NCI-H748 (cell line): ENCODE measurements around the gene RASSF5.
A peak's percentile ranks its signal among the peaks of the same experiment; 100 is the strongest.

Source experiments
- DNase-seq: peaks from one replicate; lab custom pipeline; 2025; ENCODE audit not compliant: unreplicated experiment; lab: John Stamatoyannopoulos, UW

The RASSF5 gene

DNA sequence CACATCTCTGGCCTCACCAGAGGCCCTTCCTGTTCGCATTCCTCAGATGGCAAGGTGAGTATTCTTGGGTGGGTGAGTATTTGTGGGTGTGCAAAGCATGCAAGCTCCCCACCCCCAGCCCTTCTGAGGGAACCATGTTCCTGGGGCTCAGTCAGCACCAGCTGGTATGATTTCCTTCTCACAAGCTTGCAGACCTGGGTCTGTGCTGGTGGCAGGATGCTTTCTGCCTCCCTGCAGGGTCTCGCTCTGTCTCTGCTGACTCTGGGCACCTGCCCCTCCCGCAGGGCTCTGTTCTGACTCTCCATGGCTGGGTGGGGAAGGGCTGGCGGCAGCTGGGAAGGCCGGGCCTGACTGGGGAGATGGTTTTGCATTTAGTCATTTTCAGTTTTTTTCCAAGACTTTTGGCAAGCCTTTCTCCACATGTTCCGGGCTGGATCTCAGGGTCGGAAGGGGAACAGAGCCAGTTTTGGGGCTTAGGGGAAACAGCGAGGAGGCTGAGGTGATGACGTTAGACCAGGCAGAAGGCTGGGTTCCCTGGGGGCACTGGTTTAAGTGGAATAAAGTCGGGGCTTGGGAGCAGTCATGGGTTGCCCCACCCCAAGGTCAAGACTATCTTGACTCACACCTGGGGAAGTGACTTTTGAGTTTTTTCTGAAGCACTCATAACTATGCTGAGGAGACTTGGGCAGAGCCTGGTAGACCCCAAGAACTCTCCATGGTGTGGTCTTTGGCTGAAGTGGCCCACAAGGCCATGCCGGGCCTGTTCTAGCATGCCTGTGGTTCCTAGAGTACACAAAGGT, 6.2 kb downstream of the RASSF5 start:
- no peak for DNase-seq

DNA sequence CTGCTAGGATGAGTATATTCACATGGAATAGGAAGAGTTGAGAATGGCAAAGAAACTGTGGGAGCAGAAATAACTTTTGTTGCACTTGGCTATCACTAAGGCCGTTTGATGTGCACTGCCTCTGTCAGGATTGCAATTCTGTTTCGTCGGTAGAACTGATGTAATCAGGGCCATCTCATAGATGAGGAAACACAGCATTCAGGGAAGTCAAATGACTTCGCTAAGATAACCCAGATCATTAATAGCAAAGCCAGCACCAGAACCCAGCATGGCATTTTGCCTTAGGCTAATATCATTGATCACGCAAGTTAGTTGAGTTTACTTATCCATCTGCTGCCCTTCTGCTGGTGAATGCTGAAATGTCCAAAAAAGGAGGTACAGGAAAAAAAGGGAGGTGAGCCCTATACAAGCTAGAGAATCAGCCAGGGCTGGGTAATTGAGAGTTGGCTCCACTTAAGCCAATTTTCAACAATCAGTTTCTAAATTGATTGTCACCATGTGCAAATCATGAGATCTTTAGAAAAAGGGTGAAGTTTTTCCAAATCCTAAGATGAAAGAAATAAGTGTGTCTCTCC, 7.6 kb downstream of the RASSF5 start:
- no peak for DNase-seq

DNA sequence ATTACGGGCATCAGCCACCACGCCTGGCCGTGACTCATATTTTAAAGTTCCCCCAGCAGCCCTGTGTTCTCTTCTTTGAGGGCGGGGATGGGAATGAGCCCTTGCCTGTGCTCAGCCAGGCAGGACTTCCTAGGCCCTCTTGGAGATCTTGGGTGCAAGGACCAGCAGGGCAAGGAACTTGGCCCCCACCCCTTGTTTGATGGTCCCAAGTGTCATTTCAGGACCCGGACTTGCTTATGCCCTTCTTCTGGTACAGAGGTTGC, 9.3 kb downstream of the RASSF5 start:
- no peak for DNase-seq

DNA sequence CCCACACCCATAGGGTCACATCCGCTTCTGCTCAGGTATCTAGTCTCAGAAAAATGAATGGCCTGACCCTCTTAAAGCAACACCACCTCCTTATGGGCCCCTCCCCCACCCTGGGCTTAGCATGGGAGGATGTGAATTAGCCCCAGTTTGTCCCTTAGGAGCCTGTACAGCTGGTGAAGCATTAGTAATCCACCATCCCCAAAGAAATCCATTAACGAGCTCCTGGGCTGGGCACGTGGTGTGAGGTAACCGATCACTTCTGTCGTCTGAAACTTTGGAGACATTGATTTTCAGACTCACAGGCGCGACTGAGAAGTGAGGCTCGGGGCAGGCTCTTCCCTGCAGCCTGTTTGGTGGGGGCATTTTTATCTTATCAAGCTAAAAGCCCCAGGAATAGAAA, 10.5 kb downstream of the RASSF5 start:
- DNase-seq: no peak

DNA sequence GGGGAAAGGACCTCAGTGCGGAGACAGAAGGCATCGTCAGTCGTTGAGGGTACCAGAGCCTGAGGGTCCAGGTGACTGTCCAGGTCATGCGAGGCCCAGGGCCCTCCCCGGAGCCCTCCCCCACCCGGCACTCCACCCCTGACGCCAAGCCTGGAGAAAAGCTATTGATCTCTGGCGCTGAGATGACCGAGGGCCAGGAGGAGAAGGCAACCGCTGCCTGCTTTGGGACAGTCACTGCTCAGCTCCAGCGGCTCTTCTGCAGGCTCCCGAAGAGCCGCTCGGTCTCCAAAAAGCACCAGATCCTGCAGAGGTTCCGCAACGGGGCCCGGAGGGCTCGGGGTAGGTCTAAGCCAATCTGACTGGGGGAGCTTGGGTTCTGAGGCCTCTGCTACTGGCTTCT, 10.9 kb downstream of the RASSF5 start:
- DNase-seq: no peak

DNA sequence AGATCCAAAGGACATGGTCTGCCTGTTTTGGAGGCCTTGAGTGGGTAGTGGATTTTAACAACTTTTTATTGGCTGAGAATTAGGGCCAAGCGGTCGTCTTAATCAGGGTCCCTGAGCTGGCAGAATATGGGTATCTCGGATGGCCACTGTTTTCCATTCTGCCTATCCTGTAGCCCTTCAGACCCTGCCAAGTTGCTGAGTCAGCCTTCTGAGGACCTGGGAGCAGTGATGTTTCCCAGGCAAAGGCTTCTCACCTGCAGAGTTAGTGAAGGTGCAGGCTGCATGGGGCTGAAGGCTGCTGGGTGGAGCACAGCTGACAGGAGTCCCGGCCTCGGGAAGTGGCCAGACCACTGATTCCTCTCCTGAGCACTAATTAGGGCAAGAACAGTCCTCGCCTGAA, 11.4 kb downstream of the RASSF5 start:
- no peak for DNase-seq

DNA sequence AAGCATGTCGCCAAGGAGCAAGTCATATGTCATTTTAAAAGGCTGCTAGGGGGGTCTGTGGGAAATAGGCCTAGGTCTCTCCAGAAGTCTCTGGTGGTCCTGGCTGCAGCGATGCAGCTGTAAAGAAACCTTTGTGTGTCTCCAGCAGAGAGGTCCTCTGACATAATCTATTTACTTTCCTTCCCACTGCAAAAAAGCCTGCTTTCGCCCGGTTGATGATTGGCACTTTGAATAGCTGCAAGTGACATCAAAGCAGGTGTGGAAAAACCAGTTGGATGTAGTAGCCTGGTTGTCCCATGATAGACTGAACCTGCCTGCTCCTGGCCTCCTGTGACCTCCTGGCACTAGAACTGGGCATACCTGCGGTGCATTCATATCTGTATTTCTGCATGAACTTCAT, 13.8 kb downstream of the RASSF5 start:
- DNase-seq: peak; percentile 75

DNA sequence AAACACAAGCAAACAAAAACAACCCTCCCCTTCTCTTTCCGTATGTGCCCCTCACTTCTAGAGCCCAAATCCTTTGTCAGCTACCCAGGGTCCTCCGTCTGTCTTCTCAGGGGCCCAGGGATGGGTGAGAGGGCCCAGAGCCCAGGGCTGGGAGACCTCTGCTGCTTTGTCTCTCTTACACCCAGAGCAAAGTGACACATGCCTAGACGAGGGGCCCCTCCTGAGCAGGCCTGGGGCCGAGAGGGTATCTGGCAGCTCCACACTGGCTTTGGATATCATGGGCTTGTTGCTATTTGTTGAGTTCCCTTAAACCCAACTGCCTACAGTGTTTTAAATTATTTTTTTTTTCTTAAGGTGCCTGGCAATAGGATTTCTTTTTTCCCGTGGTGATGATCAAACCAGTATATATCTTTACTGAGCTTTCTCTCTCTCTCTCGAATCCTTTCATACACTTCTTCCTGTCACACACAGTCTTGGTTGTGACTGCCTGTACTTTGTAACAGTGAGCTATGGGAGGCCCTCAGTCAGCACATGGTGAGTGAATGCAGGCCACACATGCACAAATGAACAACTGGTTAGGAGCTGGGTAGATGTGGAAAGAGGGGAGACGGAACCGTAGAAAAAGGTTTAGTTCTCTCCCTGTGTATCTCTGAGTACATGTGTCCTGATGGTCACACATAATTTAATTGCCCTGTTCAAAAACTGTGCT, 14.5 kb downstream of the RASSF5 start:
- no peak for DNase-seq

DNA sequence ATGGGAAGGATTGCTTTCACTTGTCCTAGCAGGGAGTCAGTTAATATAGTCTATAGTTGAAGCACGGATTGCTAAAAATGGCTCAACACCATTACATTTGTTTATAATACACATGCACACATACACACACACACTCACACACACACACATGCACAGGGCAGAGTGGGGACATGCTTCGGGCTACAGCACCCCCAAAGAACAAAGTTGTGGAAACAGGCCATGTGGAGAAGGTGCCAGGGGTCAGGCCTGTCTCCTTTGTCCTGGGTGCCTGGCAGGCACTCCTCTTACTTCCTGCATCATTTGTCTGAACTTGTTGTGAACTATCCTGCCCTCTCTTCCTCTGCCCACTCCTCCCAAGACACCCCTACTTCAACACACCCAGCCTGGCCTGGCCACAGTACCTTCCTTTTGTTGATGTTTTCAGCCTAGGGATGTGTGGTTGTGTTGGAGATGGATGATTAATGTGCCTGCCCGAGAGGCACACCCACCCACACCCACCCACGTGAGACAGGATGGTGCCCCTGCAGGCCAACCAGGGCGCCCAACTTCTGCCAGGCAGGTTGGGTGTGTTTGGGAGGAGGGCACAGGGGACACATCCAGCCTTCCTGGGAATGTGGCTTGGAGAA, 17.5 kb downstream of the RASSF5 start:
- DNase-seq: no peak

DNA sequence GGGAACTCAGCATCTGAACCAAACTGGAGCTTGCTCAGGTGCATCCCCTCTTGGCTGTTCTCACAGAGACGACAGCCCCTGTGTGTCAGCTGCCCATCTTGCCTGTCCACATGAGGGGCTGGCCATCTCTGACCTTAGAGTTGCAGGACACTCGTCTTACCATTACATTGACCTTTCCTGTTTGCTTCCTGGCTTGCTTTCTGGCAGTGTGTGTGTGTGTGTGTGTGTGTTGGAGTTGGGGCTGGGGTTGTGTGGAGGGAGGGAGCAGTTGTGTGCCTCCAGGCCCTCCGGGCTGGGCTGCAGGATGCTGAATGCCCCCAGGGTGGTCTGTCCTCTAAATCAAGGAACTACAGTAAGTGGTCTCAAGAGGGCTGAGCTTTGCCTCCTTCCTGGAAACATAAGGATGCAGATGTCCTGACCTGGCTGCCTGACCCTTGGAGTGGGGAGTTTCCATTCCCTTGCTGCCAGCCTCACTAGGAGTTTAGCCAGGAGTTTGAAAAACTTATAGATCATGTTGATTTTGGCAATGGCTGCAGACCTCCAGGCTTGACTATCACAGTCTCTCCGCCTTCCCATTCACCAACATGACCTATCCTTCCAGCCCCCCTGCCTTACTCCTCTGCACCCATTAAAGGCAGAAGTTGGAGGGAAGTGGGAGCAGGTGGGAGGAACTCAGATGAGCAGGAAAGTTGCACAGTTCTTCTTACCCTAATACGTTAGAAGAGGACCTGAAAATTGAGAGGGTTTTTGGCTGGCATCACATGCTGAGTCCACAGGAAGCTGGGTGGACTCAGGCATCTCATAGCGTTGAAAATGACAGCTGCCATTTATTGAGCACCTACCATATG, 19.0 kb downstream of the RASSF5 start:
- DNase-seq: no peak

DNA sequence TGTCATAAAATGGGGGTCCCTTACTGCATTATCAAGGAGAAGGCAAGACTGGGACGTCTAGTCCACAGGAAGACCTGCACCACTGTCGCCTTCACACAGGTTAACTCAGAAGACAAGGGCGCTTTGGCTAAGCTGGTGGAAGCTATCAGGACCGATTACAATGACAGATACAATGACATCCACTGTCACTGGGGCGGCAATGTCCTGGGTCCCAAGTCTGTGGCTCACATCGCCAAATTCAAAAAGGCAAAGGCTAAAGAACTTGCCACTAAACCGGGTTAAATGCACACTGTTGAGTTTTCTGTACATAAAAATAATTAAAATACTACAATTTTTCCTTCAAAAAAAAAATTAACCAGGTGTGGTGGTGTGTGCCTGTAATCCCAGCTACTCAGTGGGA, 22.1 kb downstream of the RASSF5 start:
- DNase-seq: no peak

DNA sequence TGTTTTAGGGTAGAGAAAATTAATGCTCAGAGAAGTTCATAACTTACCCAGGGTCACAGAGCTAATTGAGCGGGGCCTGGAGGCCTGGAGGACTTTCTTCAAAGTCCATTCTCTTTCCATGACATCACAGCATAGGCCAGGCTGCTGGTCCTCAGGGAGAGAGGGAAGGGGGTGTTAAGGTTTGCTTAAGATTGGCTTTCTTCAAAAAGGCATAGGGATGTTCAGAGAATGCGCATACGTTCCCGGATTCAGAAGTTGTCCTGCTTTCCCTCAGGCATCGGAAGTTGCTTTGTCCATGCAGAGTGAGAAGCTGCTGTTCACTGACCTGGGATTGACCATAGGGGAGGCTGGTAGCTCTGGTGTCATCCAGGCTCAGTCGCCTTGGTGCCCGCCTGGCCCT, 25.0 kb downstream of the RASSF5 start:
- no peak for DNase-seq

DNA sequence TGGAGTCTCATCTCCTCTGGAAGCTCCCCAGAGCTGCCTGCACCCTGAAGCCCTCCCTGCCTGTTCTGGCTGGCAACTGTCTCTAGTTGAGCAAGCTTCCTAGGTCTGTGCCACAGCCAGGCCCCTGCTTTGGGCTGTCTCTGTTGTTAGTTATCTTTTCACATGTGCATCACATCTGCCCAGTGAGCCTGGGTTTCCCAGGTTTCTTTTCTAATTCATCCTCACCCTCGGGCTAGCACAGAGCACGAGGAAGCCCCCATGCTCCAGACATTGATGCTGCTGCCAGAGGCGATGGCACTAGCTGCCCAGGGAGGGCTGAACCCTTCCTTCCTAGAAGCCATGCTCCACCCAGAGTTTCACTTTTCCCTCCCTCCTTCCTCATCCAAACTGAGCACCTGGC, 27.2 kb downstream of the RASSF5 start:
- no peak for DNase-seq

DNA sequence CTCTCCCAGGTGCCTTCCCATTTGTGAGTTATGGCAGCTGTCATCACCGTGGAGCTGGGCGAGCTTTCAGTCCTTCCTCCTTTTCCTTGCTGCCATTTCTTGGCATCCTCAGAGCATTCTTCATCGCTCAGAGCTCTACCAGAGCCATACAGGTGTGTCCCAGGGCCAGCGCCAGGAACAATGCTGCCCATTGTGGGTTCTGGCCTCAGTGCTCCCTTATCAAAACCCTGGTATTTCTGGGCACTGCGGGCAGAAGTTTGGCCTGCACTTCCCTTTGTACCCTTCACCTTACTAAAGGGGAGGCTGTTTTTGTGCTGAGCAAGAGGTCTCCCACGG, 28.5 kb downstream of the RASSF5 start:
- DNase-seq: no peak

DNA sequence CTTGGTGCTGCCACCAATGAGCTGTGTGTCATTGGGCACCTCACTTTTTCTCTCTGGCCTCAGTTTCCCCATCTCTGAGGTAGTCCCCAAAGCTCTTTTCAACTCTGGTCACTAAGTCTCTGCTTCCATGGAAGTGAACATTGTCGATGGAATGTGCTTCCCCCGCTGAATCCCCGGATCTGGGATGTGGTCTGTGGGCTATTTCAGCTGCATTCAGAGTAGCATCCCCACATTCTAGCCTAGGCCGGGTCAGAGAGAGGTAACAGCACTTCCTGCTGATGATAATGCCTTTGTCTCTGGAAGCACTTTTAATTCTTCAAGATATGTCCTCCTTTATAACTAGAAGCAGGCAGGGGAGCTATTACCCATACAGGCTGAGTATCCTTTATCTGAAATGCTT, 29.8 kb downstream of the RASSF5 start:
- no peak for DNase-seq

DNA sequence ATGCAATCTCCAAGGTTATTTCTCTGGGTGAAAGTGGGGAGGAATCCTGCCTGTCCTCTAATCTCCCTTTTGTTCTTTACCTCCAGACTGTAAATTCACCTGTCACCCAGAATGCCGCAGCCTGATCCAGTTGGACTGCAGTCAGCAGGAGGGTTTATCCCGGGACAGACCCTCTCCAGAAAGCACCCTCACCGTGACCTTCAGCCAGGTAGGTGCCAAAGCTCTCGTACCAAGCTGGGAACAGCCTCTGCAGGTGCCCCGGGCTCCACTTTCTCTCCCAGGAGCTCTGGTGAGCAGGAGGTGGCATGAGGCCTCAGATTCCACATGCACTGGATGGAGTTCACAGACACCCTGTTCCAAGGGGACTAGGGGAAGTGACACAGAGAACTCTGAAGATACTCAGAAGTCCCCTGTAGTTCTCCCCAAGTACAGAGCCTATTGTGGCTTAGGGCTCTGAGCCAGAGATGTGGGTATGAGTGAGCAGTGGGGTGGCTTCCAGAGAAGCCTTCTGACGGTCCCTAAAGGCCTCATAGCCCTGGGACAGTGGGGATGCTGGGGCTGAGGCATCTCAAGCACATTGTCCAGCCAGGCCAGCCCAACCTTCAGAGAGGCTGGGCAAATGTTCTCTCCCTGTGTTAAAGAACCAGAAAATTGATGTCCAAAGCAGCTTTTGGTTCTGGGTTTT, 30.9 kb downstream of the RASSF5 start:
- DNase-seq: no peak

DNA sequence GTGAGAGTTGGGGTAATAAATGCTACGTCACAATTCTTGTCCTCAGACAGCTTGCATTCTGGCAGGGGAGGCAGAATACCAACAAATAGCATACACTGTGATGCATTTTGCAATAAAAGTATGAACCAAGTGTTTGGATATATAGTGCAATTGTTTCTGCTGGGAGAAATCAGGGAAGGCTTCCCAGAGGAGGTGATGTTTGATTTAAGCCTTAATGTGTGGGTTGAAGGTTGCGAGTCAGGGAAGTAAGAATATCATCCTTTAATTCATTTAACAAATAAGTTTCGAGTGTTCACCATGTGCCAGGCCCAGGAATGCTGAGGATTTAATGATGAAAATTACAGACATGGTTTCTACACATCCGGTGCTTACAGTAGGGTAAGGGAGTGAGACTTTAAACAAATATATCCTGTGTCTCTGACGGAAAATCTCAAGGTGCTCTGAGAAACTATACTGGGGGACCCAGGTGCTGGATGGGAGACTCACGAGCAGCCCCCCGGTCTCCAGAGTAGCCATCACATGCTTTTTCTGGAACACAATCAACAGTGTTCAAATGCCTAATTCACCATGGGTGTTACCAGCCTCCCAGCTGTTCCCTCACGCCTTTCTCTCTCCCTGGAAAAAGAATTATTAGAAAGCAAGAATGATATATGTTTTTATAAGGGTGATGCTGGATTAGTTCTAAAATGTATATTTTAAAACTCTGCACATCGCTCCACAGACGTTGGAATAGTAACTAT, 31.7 kb downstream of the RASSF5 start:
- DNase-seq: no peak

DNA sequence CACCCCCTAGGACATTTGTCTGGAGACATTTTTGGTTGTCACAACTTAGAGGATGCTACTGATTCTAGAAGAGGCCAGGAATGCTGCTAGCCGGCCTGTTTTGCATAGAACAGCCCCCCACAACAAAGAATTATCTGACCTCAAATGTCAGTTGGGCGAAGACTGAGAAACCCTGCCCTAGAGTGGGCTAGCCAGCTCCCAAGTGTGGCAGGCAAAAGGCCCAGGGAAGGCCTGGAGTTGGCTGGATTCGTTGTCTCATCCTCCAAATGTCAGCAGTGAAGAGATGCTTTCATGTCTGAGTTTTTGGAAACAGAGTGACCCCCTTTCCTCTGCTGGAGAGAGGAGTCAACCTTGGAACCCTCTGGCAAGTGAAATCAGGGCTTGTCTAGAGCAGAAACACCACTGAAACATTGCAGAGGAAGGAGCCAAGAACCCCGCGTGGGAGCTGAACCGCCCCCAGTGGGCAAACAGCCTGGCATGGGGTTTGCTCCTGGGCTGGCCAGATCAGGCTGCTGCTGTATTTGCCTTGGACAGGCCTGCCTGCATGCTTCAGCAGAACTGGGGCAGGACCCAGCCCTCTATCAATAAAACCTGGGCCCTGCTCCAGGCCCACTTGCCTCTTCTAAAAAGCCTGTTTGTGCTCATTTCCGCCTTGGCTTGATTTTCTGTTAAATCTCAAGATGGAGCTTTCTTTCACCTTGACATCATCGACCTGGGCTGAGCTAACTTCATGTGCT, 32.9 kb downstream of the RASSF5 start:
- DNase-seq: no peak

DNA sequence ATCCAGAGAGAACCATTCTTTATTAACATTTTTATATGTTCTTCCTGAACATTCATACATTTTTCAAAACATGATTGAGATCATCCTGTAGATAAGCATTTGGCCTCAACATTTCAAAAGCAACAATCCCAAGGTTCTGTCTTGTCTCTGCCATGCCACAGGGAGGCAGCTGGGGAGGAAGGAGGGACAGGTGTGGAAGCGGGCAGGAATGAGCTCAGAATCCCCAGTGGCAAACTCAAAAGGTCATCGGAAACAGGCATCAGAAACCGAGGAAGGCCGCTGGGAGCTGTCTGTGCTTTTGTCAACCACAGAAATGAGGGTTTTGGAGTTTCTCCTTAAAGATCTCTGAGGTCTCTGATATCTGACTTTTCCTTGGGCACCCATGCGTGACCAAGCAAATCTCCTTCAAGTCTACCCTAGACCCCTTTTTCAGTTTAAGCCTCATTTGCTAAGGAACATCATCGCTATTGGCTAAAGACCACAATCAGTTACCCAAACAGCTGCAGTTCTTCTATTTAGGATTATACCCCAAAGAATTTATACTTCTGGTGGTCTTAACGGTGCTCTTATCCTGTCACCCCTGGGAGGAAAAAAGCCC, 34.0 kb downstream of the RASSF5 start:
- no peak for DNase-seq
